ENCODE measurements around the gene ZSWIM1. TPM values are rescaled to one million over a fixed set of nuclear protein-coding genes. Genes with fewer than 3 reads are reported as not detected.

The ZSWIM1 gene
- total RNA-seq, 5 donors from 2014 or later (not counting 1 experiment from before 2014, with no cell fraction given): 8.3 to 17.2 (median 14.6) TPM

GRCh38 chr20:45843506-45843905, 37.5 kb upstream of the ZSWIM1 start:
- no peak overlapping the region for H3K4me3 ChIP-seq (ENCODE audit: control insufficient read depth in 1 of 2, extremely low read depth in 1 of 2, low read length in 1 of 2)
- Mint-ChIP-seq H3K27ac (no peak overlapping the region), H3K36me3 (peaks cover 33% of the 10 kb centered on the region), H3K4me1 (peaks cover 0 to 3% (median under 1%) of the 10 kb centered on the region in 3 donors), H3K4me3 (no peak overlapping the region), H3K27me3 (no peaks in the 10 kb centered on the region), H3K9me3 (no peaks in the 10 kb centered on the region)
- H3K27ac ChIP-seq (ENCODE audit: low read length): no peak overlapping the region
- H3K36me3 ChIP-seq (ENCODE audit: control insufficient read depth in 2 of 2, extremely low read depth in 1 of 2, insufficient read depth in 1 of 2, low read length in 1 of 2): peaks cover 16 to 60% of the 10 kb centered on the region in 2 donors
- H3K9me3 ChIP-seq: no peaks in the 10 kb centered on the region
- ChIA-PET CTCF (no interaction called here), POLR2A (no interaction called here)
- H3K4me1 ChIP-seq (ENCODE audit: control insufficient read depth in 1 of 2, extremely low read depth in 1 of 2, insufficient read depth in 2 of 2, low read length in 2 of 2): no peaks in the 10 kb centered on the region
- ATAC-seq (replicated peaks in 1 of 4) (no peak), DNase-seq (no peak)
- no peaks in the 10 kb centered on the region for H3K27me3 ChIP-seq (replicated peaks in 1 of 2; ENCODE audit: control insufficient read depth in 2 of 2, extremely low read depth in 1 of 2, insufficient read depth in 2 of 2, low read length in 1 of 2)
- WGBS (ENCODE audit: insufficient coverage): 98% methylated on average over 12 of the region's 14 CpGs

GRCh38 chr20:45845452-45845851, 35.6 kb upstream of the ZSWIM1 start:
- Mint-ChIP-seq H3K27me3 (no peaks in the 10 kb centered on the region), H3K9me3 (no peaks in the 10 kb centered on the region), H3K4me3 (no peak overlapping the region), H3K36me3 (peaks cover 44% of the 10 kb centered on the region), H3K27ac (no peak overlapping the region), H3K4me1 (peaks cover 0 to 5% (median 2%) of the 10 kb centered on the region in 3 donors)
- Histone ChIP-seq H3K4me3 (ENCODE audit: control insufficient read depth in 1 of 2, extremely low read depth in 1 of 2, low read length in 1 of 2) (no peak overlapping the region), H3K27me3 (replicated peaks in 1 of 2; ENCODE audit: control insufficient read depth in 2 of 2, extremely low read depth in 1 of 2, insufficient read depth in 2 of 2, low read length in 1 of 2) (no peaks in the 10 kb centered on the region), H3K9me3 (no peaks in the 10 kb centered on the region), H3K4me1 (ENCODE audit: control insufficient read depth in 1 of 2, extremely low read depth in 1 of 2, insufficient read depth in 2 of 2, low read length in 2 of 2) (no peaks in the 10 kb centered on the region), H3K27ac (ENCODE audit: low read length) (no peak overlapping the region), H3K36me3 (ENCODE audit: control insufficient read depth in 2 of 2, extremely low read depth in 1 of 2, insufficient read depth in 1 of 2, low read length in 1 of 2) (peaks cover 16 to 67% of the 10 kb centered on the region in 2 donors)
- DNase-seq: no peak
- ATAC-seq (replicated peaks in 1 of 4): no peak
- CTCF ChIA-PET: interaction anchor here in 1 of 2 donors (0.7 kb wide), 1 partner anchor 750 kb away, joined by 3 read pairs; no protein-coding TSS in a partner anchor
- POLR2A ChIA-PET: no interaction called here

GRCh38 chr20:45848421-45848820, 32.6 kb upstream of the ZSWIM1 start:
- peaks cover under 1 to 6% (median 5%) of the 10 kb centered on the region in 3 donors for H3K4me1 Mint-ChIP-seq
- Histone ChIP-seq H3K27me3 (replicated peaks in 1 of 2; ENCODE audit: control insufficient read depth in 2 of 2, extremely low read depth in 1 of 2, insufficient read depth in 2 of 2, low read length in 1 of 2) (no peaks in the 10 kb centered on the region), H3K36me3 (ENCODE audit: control insufficient read depth in 2 of 2, extremely low read depth in 1 of 2, insufficient read depth in 1 of 2, low read length in 1 of 2) (peaks cover 19 to 61% of the 10 kb centered on the region in 2 donors), H3K27ac (ENCODE audit: low read length) (no peak overlapping the region), H3K4me1 (ENCODE audit: control insufficient read depth in 1 of 2, extremely low read depth in 1 of 2, insufficient read depth in 2 of 2, low read length in 2 of 2) (no peaks in the 10 kb centered on the region), H3K9me3 (no peaks in the 10 kb centered on the region), H3K4me3 (ENCODE audit: control insufficient read depth in 1 of 2, extremely low read depth in 1 of 2, low read length in 1 of 2) (no peak overlapping the region)
- no peaks in the 10 kb centered on the region for H3K27me3 Mint-ChIP-seq
- no peaks in the 10 kb centered on the region for H3K9me3 Mint-ChIP-seq
- peaks cover 42% of the 10 kb centered on the region for H3K36me3 Mint-ChIP-seq
- ChIA-PET POLR2A (no interaction called here), CTCF (no interaction called here)
- DNase-seq (no peak), ATAC-seq (replicated peaks in 1 of 4) (no peak)
- H3K27ac Mint-ChIP-seq: no peak overlapping the region
- 99% methylated on average over 8 of the region's 8 CpGs for WGBS (ENCODE audit: insufficient coverage)
- no peak overlapping the region for H3K4me3 Mint-ChIP-seq

- ATAC-seq (replicated peaks in 1 of 4) (no peak), DNase-seq (no peak)
- no peak overlapping the region for H3K27ac ChIP-seq (ENCODE audit: low read length)
- H3K4me1 Mint-ChIP-seq: peaks cover 6 to 11% (median 11%) of the 10 kb centered on the region in 3 donors
- 100% methylated on average over 3 of the region's 8 CpGs for WGBS (ENCODE audit: insufficient coverage)
- no peak overlapping the region for H3K27ac Mint-ChIP-seq
- H3K36me3 ChIP-seq (ENCODE audit: control insufficient read depth in 2 of 2, extremely low read depth in 1 of 2, insufficient read depth in 1 of 2, low read length in 1 of 2): peaks cover 13 to 60% of the 10 kb centered on the region in 2 donors
- peaks cover 40% of the 10 kb centered on the region for H3K36me3 Mint-ChIP-seq
- H3K9me3 ChIP-seq: no peaks in the 10 kb centered on the region
- no peak overlapping the region for H3K4me3 ChIP-seq (ENCODE audit: control insufficient read depth in 1 of 2, extremely low read depth in 1 of 2, low read length in 1 of 2)
- ChIA-PET CTCF (interaction anchor here in 1 of 2 donors (0.6 kb wide), 1 partner anchor 833 kb away, joined by 3 read pairs; no protein-coding TSS in a partner anchor), POLR2A (no interaction called here)
- H3K4me3 Mint-ChIP-seq: no peak overlapping the region
- no peaks in the 10 kb centered on the region for H3K27me3 Mint-ChIP-seq
- no peaks in the 10 kb centered on the region for H3K4me1 ChIP-seq (ENCODE audit: control insufficient read depth in 1 of 2, extremely low read depth in 1 of 2, insufficient read depth in 2 of 2, low read length in 2 of 2)
- H3K9me3 Mint-ChIP-seq: no peaks in the 10 kb centered on the region
- no peaks in the 10 kb centered on the region for H3K27me3 ChIP-seq (replicated peaks in 1 of 2; ENCODE audit: control insufficient read depth in 2 of 2, extremely low read depth in 1 of 2, insufficient read depth in 2 of 2, low read length in 1 of 2)
Measured at GRCh38 chr20:45848969-45849582, 32.0 kb upstream of the ZSWIM1 start.

- no peaks in the 10 kb centered on the region for H3K9me3 Mint-ChIP-seq
- ChIA-PET POLR2A (no interaction called here), CTCF (no interaction called here)
- H3K27me3 ChIP-seq (replicated peaks in 1 of 2; ENCODE audit: control insufficient read depth in 2 of 2, extremely low read depth in 1 of 2, insufficient read depth in 2 of 2, low read length in 1 of 2): no peaks in the 10 kb centered on the region
- ATAC-seq (replicated peaks in 1 of 4): no peak
- H3K4me3 ChIP-seq (ENCODE audit: control insufficient read depth in 1 of 2, extremely low read depth in 1 of 2, low read length in 1 of 2): no peak overlapping the region
- peaks cover 9 to 57% of the 10 kb centered on the region in 2 donors for H3K36me3 ChIP-seq (ENCODE audit: control insufficient read depth in 2 of 2, extremely low read depth in 1 of 2, insufficient read depth in 1 of 2, low read length in 1 of 2)
- peaks cover 0 to 9% of the 10 kb centered on the region in 2 experiments for H3K4me1 ChIP-seq (ENCODE audit: control insufficient read depth in 1 of 2, extremely low read depth in 1 of 2, insufficient read depth in 2 of 2, low read length in 2 of 2)
- no peak overlapping the region for H3K27ac ChIP-seq (ENCODE audit: low read length)
- H3K4me3 Mint-ChIP-seq: no peak overlapping the region
- peaks cover 33% of the 10 kb centered on the region for H3K36me3 Mint-ChIP-seq
- no peak for DNase-seq
- peaks cover 15 to 21% (median 21%) of the 10 kb centered on the region in 3 donors for H3K4me1 Mint-ChIP-seq
- no peaks in the 10 kb centered on the region for H3K27me3 Mint-ChIP-seq
- WGBS (ENCODE audit: insufficient coverage): 100% methylated on average over 1 of the region's 2 CpGs
- no peak overlapping the region for H3K27ac Mint-ChIP-seq
- no peaks in the 10 kb centered on the region for H3K9me3 ChIP-seq
Measured at GRCh38 chr20:45850238-45850637, 30.8 kb upstream of the ZSWIM1 start.

- Histone ChIP-seq H3K4me1 (ENCODE audit: control insufficient read depth in 1 of 2, extremely low read depth in 1 of 2, insufficient read depth in 2 of 2, low read length in 2 of 2) (peaks cover 0 to 15% of the 10 kb centered on the region in 2 experiments), H3K9me3 (no peaks in the 10 kb centered on the region), H3K36me3 (ENCODE audit: control insufficient read depth in 2 of 2, extremely low read depth in 1 of 2, insufficient read depth in 1 of 2, low read length in 1 of 2) (peaks cover 6 to 51% of the 10 kb centered on the region in 2 donors), H3K4me3 (ENCODE audit: control insufficient read depth in 1 of 2, extremely low read depth in 1 of 2, low read length in 1 of 2) (no peak overlapping the region), H3K27ac (ENCODE audit: low read length) (no peak overlapping the region), H3K27me3 (replicated peaks in 1 of 2; ENCODE audit: control insufficient read depth in 2 of 2, extremely low read depth in 1 of 2, insufficient read depth in 2 of 2, low read length in 1 of 2) (no peaks in the 10 kb centered on the region)
- peaks cover 29% of the 10 kb centered on the region for H3K36me3 Mint-ChIP-seq
- no CpG with 5 or more reads among the region's 1 CpG for WGBS (ENCODE audit: insufficient coverage)
- CTCF ChIA-PET: no interaction called here
- ATAC-seq (replicated peaks in 1 of 4) (no peak), DNase-seq (no peak)
- H3K9me3 Mint-ChIP-seq: no peaks in the 10 kb centered on the region
- H3K4me3 Mint-ChIP-seq: no peak overlapping the region
- no peaks in the 10 kb centered on the region for H3K27me3 Mint-ChIP-seq
- no peak overlapping the region for H3K27ac Mint-ChIP-seq
- H3K4me1 Mint-ChIP-seq: peaks cover 20 to 27% (median 26%) of the 10 kb centered on the region in 3 donors
- POLR2A ChIA-PET: no interaction called here
Measured at GRCh38 chr20:45850926-45851325, 30.1 kb upstream of the ZSWIM1 start.

Measured in T-cell (primary cell).